HCT116 (cell line): Measurements from ENCODE around the gene ALOXE3. TPM values are rescaled to one million over a fixed set of nuclear protein-coding genes. Genes with fewer than 3 reads are reported as not detected.

Source experiments
- ATAC-seq: fragments of 200-7000 bp; cut with Tn5 transposase; 2 replicates; pipeline ENCODE4 v1.9.1; 2020; ENCODE audit warnings: mild to moderate bottlenecking, moderate library complexity
- BruUV-seq: library from RNA; stranded (reverse); fragments of 400-500 nt; replicated peaks from 2 replicates; lab custom pipeline; 2021; lab: Mats Ljungman, UMichigan
- CTCF ChIA-PET: fragments of 300-600 bp; sonication (Branson Sonifier 250); formaldehyde crosslinking; loops from one replicate; lab custom pipeline; 2021; ENCODE audit warnings: antibody characterized with exemption; lab: Charles Lee
- POLR2A ChIA-PET: fragments of 300-600, 350-600 bp; sonication (Branson Sonifier 250); formaldehyde crosslinking; loops from one replicate; lab custom pipeline; 2021; ENCODE audit warnings: antibody characterized with exemption; lab: Charles Lee
- RAD21 ChIA-PET, 2 experiments: fragments of 300-600 bp; sonication (Branson Sonifier 250); formaldehyde crosslinking; loops; one replicate each; lab custom pipeline; 2023; ENCODE audit warnings: low total read pairs in 2 of 2; ENCODE audit not compliant: uncharacterized antibody in 2 of 2, unreplicated experiment in 2 of 2, low non-redundant PET in 1 of 2; lab: Charles Lee
- DNase-seq: peaks from one replicate; pipeline ENCODE4 v3.0.0-alpha.2; 2010; ENCODE audit warnings: low read depth, low spot score
- H2AFZ ChIP-seq: fragments of 200-600 bp; shearing (Covaris generic), sonication (generic); 2 replicates; pipeline ENCODE4 v1.6.1; 2017; ENCODE audit warnings: low read depth, mixed run types, mixed read lengths, antibody characterized with exemption, low read length; ENCODE audit not compliant: poor library complexity, severe bottlenecking
- H3K27ac ChIP-seq: 2 replicates; pipeline ENCODE4 v1.5.1; 2012; ENCODE audit warnings: low read depth, low read length
- H3K27me3 ChIP-seq: fragments of 200-600 bp; sonication (generic); 2 replicates; pipeline ENCODE4 v1.6.1; 2016; ENCODE audit warnings: mixed run types, low read length, mixed read lengths; ENCODE audit not compliant: insufficient read depth
- H3K36me3 ChIP-seq, 2 experiments: fragments of 200-500 bp in 1 of 2; fragments of 200-600 bp in 1 of 2; sonication (Bioruptor generic) in 1 of 2; sonication (generic) in 1 of 2; 2 replicates each; pipeline versions ENCODE4 v1.5.1 to v1.6.1; 2014 to 2016; ENCODE audit warnings: low read length in 2 of 2, inconsistent platforms in 1 of 2, mixed read lengths in 1 of 2, mixed run types in 1 of 2; ENCODE audit not compliant: insufficient read depth in 2 of 2, control insufficient read depth in 1 of 2
- H3K4me1 ChIP-seq, 2 experiments: fragments of 200-600 bp in 1 of 2; sonication (generic) in 1 of 2; 2 replicates each; pipeline versions ENCODE4 v1.5.1 to v1.6.1; 2012 to 2017; ENCODE audit warnings: low read length in 2 of 2, inconsistent platforms in 1 of 2, mild to moderate bottlenecking in 1 of 2, mixed read lengths in 1 of 2, mixed run types in 1 of 2, moderate library complexity in 1 of 2; ENCODE audit not compliant: insufficient read depth in 2 of 2, control insufficient read depth in 1 of 2
- H3K4me2 ChIP-seq: fragments of 200-600 bp; sonication (generic); 2 replicates; pipeline ENCODE4 v1.6.1; 2017; ENCODE audit warnings: mixed run types, low read length, mixed read lengths
- H3K4me3 ChIP-seq, 2 experiments: fragments of 200-600 bp in 1 of 2; sonication (generic) in 1 of 2; replicated peaks in 1 of 2; 2 replicates each; pipeline ENCODE4 v1.5.1; 2011 to 2016; ENCODE audit warnings: low read length in 2 of 2, control low read depth in 1 of 2, low read depth in 1 of 2, mild to moderate bottlenecking in 1 of 2, mixed read lengths in 1 of 2, mixed run types in 1 of 2
- H3K79me2 ChIP-seq: fragments of 200-600 bp; sonication (generic); 2 replicates; pipeline ENCODE4 v1.6.1; 2017; ENCODE audit warnings: mild to moderate bottlenecking, mixed run types, low read length, moderate library complexity, mixed read lengths; ENCODE audit not compliant: insufficient read depth
- H3K9ac ChIP-seq: fragments of 200-600 bp; sonication (generic); 2 replicates; pipeline ENCODE4 v1.6.1; 2016; ENCODE audit warnings: low read length, mixed read lengths
- H3K9me2 ChIP-seq: fragments of 200-600 bp; sonication (generic), shearing (Covaris generic); 2 replicates; pipeline ENCODE4 v1.6.1; 2017; ENCODE audit warnings: mixed run types, mild to moderate bottlenecking, moderate library complexity; ENCODE audit not compliant: insufficient read depth
- H3K9me3 ChIP-seq, 2 experiments: fragments of 200-500 bp in 1 of 2; fragments of 200-600 bp in 1 of 2; sonication (Bioruptor generic) in 1 of 2; sonication (generic) in 1 of 2; 2 replicates each; pipeline ENCODE4 v1.6.1; 2014 to 2017; ENCODE audit warnings: low read length in 2 of 2, mixed read lengths in 2 of 2, inconsistent platforms in 1 of 2, low read depth in 1 of 2, mild to moderate bottlenecking in 1 of 2, mixed run types in 1 of 2, moderate library complexity in 1 of 2; ENCODE audit not compliant: control insufficient read depth in 1 of 2, insufficient read depth in 1 of 2
- H4K20me1 ChIP-seq: fragments of 200-600 bp; sonication (generic), shearing (Covaris generic); 2 replicates; pipeline ENCODE4 v1.6.1; 2017; ENCODE audit warnings: mixed run types, mild to moderate bottlenecking, moderate library complexity; ENCODE audit not compliant: insufficient read depth
- ATF3 ChIP-seq: IDR thresholded peaks from 2 replicates; pipeline ENCODE4 v1.6.1; 2012
- CEBPB ChIP-seq: IDR thresholded peaks from 2 replicates; pipeline ENCODE4 v1.6.1; 2012; ENCODE audit warnings: low read depth
- EGR1 ChIP-seq: IDR thresholded peaks from 2 replicates; pipeline ENCODE4 v1.6.1; 2012; ENCODE audit warnings: low read depth
- ELF1 ChIP-seq: IDR thresholded peaks from 2 replicates; pipeline ENCODE4 v1.6.1; 2012; ENCODE audit warnings: low read depth, borderline replicate concordance
- EZH2phosphoT487 ChIP-seq: fragments of 200-600 bp; IDR thresholded peaks from 2 replicates; pipeline ENCODE4 v1.6.1; 2018; ENCODE audit warnings: antibody characterized with exemption, borderline replicate concordance
- POLR2A ChIP-seq: IDR thresholded peaks from 2 replicates; pipeline ENCODE4 v1.7.0; 2011; ENCODE audit warnings: borderline replicate concordance; ENCODE audit not compliant: insufficient read depth, insufficient read length; ENCODE audit errors: extremely low read depth
- RAD21 ChIP-seq: IDR thresholded peaks from 2 replicates; pipeline ENCODE4 v1.6.1; 2012; ENCODE audit warnings: low read depth, mild to moderate bottlenecking
- REST ChIP-seq: IDR thresholded peaks from 2 replicates; pipeline ENCODE4 v1.6.1; 2012; ENCODE audit warnings: low read depth
- SIN3A ChIP-seq: IDR thresholded peaks from 2 replicates; pipeline ENCODE4 v1.6.1; 2012; ENCODE audit warnings: low read depth
- SRF ChIP-seq: IDR thresholded peaks from 2 replicates; pipeline ENCODE4 v1.6.1; 2012; ENCODE audit warnings: low read depth
- ZFX ChIP-seq: fragments of 450-650 bp; IDR thresholded peaks from 2 replicates; pipeline ENCODE4 v1.6.1; 2017
- intact Hi-C: fragments of 100-400 bp; cut with micrococcal nuclease; formaldehyde crosslinking; loops from 2 replicates; pipeline ENCODE4 v1.10.0; 2022
- total RNA-seq: library from RNA; stranded (reverse); gene quantifications from one replicate; pipeline ENCODE4 v1.2.1, GENCODE V29; 2021; ENCODE audit not compliant: unreplicated experiment

ALOXE3 gene
- total RNA-seq, 1 experiment from 2014 or later = 3.5 TPM

GRCh38 chr17:8064561-8065019 is 53.7 kb downstream of the ALOXE3 start:
- no peak overlapping the region for H3K4me3 ChIP-seq
- no peaks in the 10 kb centered on the region for H3K36me3 ChIP-seq
- ATAC-seq (no peak), DNase-seq (no peak)
- TF ChIP-seq SRF (no peak), REST (no peak)
- no peak overlapping the region for H3K4me2 ChIP-seq
- no TSS peak for BruUV-seq
- no peaks in the 10 kb centered on the region for H3K27me3 ChIP-seq
- H2AFZ ChIP-seq = no peak overlapping the region
- H3K4me1 ChIP-seq = peaks cover 0 to 8% of the 10 kb centered on the region in 2 experiments; a peak in 2 of 4 replicates
- no peaks in the 10 kb centered on the region for H3K9me3 ChIP-seq
- H4K20me1 ChIP-seq = no peaks in the 10 kb centered on the region
- H3K9me2 ChIP-seq = no peaks in the 10 kb centered on the region
- no peaks in the 10 kb centered on the region for H3K79me2 ChIP-seq
- intact Hi-C loops = loop anchor here (5.0 kb wide), 4 partner anchors 238 to 723 kb away; partner anchors contain the start of gene RPL26
- no peak overlapping the region for H3K27ac ChIP-seq
- CTCF ChIA-PET = interaction anchor here (1.7 kb wide), 1 partner anchor 9 kb away, joined by 4 read pairs; no protein-coding TSS in a partner anchor
- POLR2A ChIA-PET = no interaction called here
- RAD21 ChIA-PET = no interaction called here
- no peak overlapping the region for H3K9ac ChIP-seq

DNA sequence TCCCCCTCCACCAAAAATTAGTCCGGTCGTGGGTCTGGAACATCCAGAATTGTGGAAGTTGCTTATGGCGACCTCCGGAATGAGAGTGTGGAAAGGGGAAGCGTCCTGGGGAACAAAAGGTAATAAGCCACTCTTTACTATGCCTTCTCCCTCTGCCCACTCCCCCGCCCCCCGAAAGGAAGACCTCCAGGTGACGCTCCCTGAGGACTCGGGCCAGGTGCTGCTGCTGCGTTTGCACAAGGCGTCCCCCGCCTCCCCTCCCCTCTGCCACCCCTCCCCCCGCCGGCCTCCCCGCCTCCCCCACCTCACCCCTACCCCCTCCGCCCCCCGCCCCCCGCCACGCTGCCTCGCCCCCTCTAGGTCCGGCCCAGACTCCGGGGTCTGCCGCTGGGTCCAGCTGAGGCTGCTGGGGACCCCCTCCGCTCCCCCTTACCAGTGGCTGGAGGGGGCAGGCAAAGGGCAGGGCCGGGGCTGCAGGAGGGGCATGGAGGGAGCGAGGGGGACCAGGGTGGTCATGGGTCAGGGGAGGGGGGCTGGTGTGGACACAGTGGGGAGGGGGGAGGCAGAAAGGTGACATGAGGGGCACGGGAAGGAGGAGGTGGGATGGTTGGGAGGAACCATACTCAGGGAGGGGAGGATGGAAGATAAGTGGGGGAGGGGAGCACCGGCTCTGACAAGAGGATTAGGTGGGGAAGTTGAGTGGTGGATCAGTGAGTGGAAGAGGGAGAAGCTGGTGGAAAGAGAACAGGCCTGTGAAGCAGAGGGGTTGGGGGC is 54.4 kb downstream of the ALOXE3 start:
- H4K20me1 ChIP-seq = no peaks in the 10 kb centered on the region
- peaks cover 0 to 8% of the 10 kb centered on the region in 2 experiments; a peak in 2 of 4 replicates for H3K4me1 ChIP-seq
- H3K9me3 ChIP-seq = no peaks in the 10 kb centered on the region
- H3K36me3 ChIP-seq = no peaks in the 10 kb centered on the region
- no peaks in the 10 kb centered on the region for H3K27me3 ChIP-seq
- no peaks in the 10 kb centered on the region for H3K9me2 ChIP-seq
- H3K9ac ChIP-seq = no peak overlapping the region
- no peak overlapping the region for H3K27ac ChIP-seq
- ChIA-PET POLR2A (no interaction called here), RAD21 (no interaction called here), CTCF (interaction anchor here (1.7 kb wide), 1 partner anchor 10 kb away, joined by 4 read pairs; no protein-coding TSS in a partner anchor)
- H3K4me3 ChIP-seq = no peak overlapping the region
- H3K4me2 ChIP-seq = no peak overlapping the region
- no peak for ATAC-seq
- no peaks in the 10 kb centered on the region for H3K79me2 ChIP-seq
- no peak overlapping the region for H2AFZ ChIP-seq
- intact Hi-C loops = loop anchor here (5.0 kb wide), 4 partner anchors 238 to 723 kb away; partner anchors contain the start of gene RPL26
- DNase-seq = no peak
- no TSS peak for BruUV-seq
- no peak for TF ChIP-seq POLR2A
- TF ChIP-seq RAD21 = no peak
- TF ChIP-seq REST = no peak
- TF ChIP-seq ZFX = no peak
- TF ChIP-seq SRF = no peak
- no peak for TF ChIP-seq ELF1
- no peak for TF ChIP-seq EZH2phosphoT487
- TF ChIP-seq ATF3 = no peak
- no peak for TF ChIP-seq EGR1
- no peak for TF ChIP-seq SIN3A
- no peak for TF ChIP-seq CEBPB
